SH-SY5Y (cell line): ENCODE results near the gene POC1B.

Source experiments
- GATA2 ChIP-seq: IDR thresholded peaks from 2 replicates; pipeline ENCODE4 v1.6.1; 2011; ENCODE audit warnings: mild to moderate bottlenecking, low read depth, low read length
- GATA3 ChIP-seq: IDR thresholded peaks from 2 replicates; pipeline ENCODE4 v1.6.1; 2011; ENCODE audit warnings: low read depth, mild to moderate bottlenecking, low read length, moderate library complexity

DNA sequence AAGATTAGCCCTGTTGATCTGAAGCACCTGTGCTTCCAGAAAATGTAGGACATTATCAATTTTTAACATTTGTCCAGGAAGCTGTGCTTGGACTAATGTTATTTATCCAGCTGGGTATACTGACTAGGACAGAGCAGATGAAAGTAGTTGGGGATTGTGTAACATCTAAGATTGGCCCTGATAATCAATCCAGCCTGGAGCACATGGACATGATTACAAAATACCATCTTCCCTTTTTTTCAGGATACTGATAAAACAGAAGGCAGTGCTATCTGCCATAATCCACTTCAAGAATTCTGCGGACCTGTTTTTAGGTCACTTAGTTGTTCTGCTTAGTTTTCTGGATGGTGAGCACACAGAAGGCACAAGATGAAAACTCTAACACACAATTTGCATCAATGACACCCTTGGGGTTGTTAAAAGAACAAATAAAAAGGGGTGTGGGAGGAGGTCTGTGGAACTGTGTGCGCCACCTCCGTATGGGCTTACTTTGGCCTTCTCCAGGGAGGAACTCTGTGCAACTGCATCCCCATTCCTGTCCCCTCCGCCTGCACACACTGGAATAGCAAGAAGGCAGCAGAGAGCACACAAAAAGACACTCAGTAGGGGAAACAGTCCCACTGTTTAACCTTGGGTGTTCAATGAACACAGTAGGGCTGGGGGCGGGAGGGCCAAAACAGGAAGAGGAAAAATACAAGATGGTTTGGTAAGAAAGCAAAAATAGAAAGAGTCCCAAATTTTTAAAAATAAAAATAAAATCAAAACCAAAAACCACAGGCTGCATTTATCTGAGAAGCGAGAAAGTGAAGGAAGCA is 142.4 kb downstream of the POC1B start:
- TF ChIP-seq GATA2, result peak; percentile 88
- TF ChIP-seq GATA3, result peak; percentile 77
